ENCODE measurements around the gene FSTL5. TPM values are rescaled to one million over a fixed set of nuclear protein-coding genes. Genes with fewer than 3 reads are reported as not detected.

Gene FSTL5
- total RNA-seq, 1 experiment from 2014 or later = not detected

DNA sequence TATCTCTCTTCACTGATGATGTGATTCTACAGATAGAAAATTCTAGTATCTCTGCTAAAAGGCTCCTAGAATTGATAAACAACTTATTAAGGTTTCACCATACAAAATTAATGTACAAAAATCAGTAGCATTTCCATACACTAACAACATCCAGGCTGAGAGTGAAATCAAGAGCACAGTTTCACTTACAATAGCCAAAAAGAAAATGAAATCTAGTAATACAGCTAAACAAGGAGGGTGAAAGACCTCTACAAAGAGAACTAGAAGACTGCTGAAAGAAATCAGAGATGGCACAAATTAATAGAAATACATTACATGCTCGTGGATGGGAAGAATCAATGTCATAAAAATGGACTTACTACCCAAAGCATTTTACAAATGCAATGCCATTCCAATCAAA is 751.9 kb downstream of the FSTL5 start:
- DNase-seq (ENCODE audit: low read depth, low spot score) (no peak), ATAC-seq (no peak)
- Histone ChIP-seq H3K4me1 (ENCODE audit: control insufficient read depth in 1 of 2, insufficient read depth in 2 of 2, low read length in 2 of 2) (no peaks in the 10 kb centered on the region), H3K9ac (ENCODE audit: low read length) (no peak overlapping the region), H4K20me1 (ENCODE audit: insufficient read depth) (no peaks in the 10 kb centered on the region), H3K79me2 (ENCODE audit: insufficient read depth, low read length) (no peaks in the 10 kb centered on the region), H3K27ac (ENCODE audit: low read depth, low read length) (no peak overlapping the region), H3K4me3 (replicated peaks in 1 of 2; ENCODE audit: low read depth in 1 of 2, low read length in 2 of 2) (no peak overlapping the region), H3K9me3 (ENCODE audit: control insufficient read depth in 1 of 2, insufficient read depth in 1 of 2, low read depth in 1 of 2, low read length in 2 of 2) (no peaks in the 10 kb centered on the region), H3K4me2 (ENCODE audit: low read length) (no peak overlapping the region), H3K9me2 (ENCODE audit: insufficient read depth) (no peaks in the 10 kb centered on the region), H3K36me3 (ENCODE audit: control insufficient read depth in 1 of 2, insufficient read depth in 2 of 2, low read length in 2 of 2) (no peaks in the 10 kb centered on the region), H3K27me3 (ENCODE audit: insufficient read depth, low read length) (no peaks in the 10 kb centered on the region), H2AFZ (ENCODE audit: low read depth, low read length, poor library complexity, severe bottlenecking) (no peak overlapping the region)
- POLR2A ChIA-PET = no interaction called here
- TF ChIP-seq CTCF (IDR thresholded peaks at IDR 0.05 in 2 of 3, conservative IDR thresholded peaks at IDR 0.05 in 1 of 3; ENCODE audit: borderline replicate concordance in 1 of 3, insufficient read depth in 1 of 3, low read depth in 2 of 3, low read length in 2 of 3) (no peak), YY1 (IDR thresholded peaks at IDR 0.05; ENCODE audit: extremely low read depth, insufficient replicate concordance, low read depth, low read length) (no peak)
- CTCF ChIA-PET = no interaction called here
- BruUV-seq (replicated peaks) = no TSS peak
- intact Hi-C loops (cut with micrococcal nuclease) = no loop called here
- RAD21 ChIA-PET (ENCODE audit: low non-redundant PET in 1 of 2, low total read pairs in 2 of 2, uncharacterized antibody in 2 of 2, unreplicated experiment in 2 of 2) = no interaction called here

GRCh38 chr4:161404346-161405110 is 759.3 kb downstream of the FSTL5 start:
- no peaks in the 10 kb centered on the region for H3K27me3 ChIP-seq (ENCODE audit: insufficient read depth, low read length)
- no peak overlapping the region for H3K4me2 ChIP-seq (ENCODE audit: low read length)
- POLR2A ChIA-PET = no interaction called here
- H3K4me1 ChIP-seq (ENCODE audit: control insufficient read depth in 1 of 2, insufficient read depth in 2 of 2, low read length in 2 of 2) = no peaks in the 10 kb centered on the region
- ATAC-seq = no peak
- RAD21 ChIA-PET (ENCODE audit: low non-redundant PET in 1 of 2, low total read pairs in 2 of 2, uncharacterized antibody in 2 of 2, unreplicated experiment in 2 of 2) = no interaction called here
- H3K36me3 ChIP-seq (ENCODE audit: control insufficient read depth in 1 of 2, insufficient read depth in 2 of 2, low read length in 2 of 2) = no peaks in the 10 kb centered on the region
- intact Hi-C loops (cut with micrococcal nuclease) = no loop called here
- H3K79me2 ChIP-seq (ENCODE audit: insufficient read depth, low read length) = no peaks in the 10 kb centered on the region
- no TSS peak for BruUV-seq (replicated peaks)
- H4K20me1 ChIP-seq (ENCODE audit: insufficient read depth) = no peaks in the 10 kb centered on the region
- H3K27ac ChIP-seq (ENCODE audit: low read depth, low read length) = no peak overlapping the region
- no peak overlapping the region for H2AFZ ChIP-seq (ENCODE audit: low read depth, low read length, poor library complexity, severe bottlenecking)
- H3K9ac ChIP-seq (ENCODE audit: low read length) = no peak overlapping the region
- no peak for DNase-seq (ENCODE audit: low read depth, low spot score)
- CTCF ChIA-PET = no interaction called here
- H3K9me2 ChIP-seq (ENCODE audit: insufficient read depth) = no peaks in the 10 kb centered on the region
- H3K9me3 ChIP-seq (ENCODE audit: control insufficient read depth in 1 of 2, insufficient read depth in 1 of 2, low read depth in 1 of 2, low read length in 2 of 2) = no peaks in the 10 kb centered on the region
- TF ChIP-seq CEBPB (IDR thresholded peaks at IDR 0.05; ENCODE audit: low read depth) (no peak), ATF3 (IDR thresholded peaks at IDR 0.05) (no peak), SRF (IDR thresholded peaks at IDR 0.05; ENCODE audit: low read depth) (no peak), POLR2A (IDR thresholded peaks at IDR 0.05; ENCODE audit: borderline replicate concordance, extremely low read depth, insufficient read depth, insufficient read length) (no peak), CBX3 (IDR thresholded peaks at IDR 0.05; ENCODE audit: low read depth) (no peak), RAD21 (IDR thresholded peaks at IDR 0.05; ENCODE audit: low read depth) (no peak), YY1 (IDR thresholded peaks at IDR 0.05; ENCODE audit: extremely low read depth, insufficient replicate concordance, low read depth, low read length) (no peak)
- H3K4me3 ChIP-seq (replicated peaks in 1 of 2; ENCODE audit: low read depth in 1 of 2, low read length in 2 of 2) = no peak overlapping the region
